Esophagus muscularis mucosa (tissue), 4 donors: ENCODE data around the gene RALGAPA1.

Source experiments
- EP300 ChIP-seq: sonication (generic); formaldehyde crosslinking; IDR thresholded peaks from one replicate; pipeline ENCODE4 v1.6.1; 2017; ENCODE audit warnings: antibody characterized with exemption
- POLR2A ChIP-seq: fragments of 450-650 bp; IDR thresholded peaks from one replicate; pipeline ENCODE4 v1.6.1; 2017; ENCODE audit warnings: antibody characterized with exemption, moderate library complexity, mild to moderate bottlenecking, low read depth
- POLR2AphosphoS5 ChIP-seq, 2 donors: sonication (generic); formaldehyde crosslinking; IDR thresholded peaks; one replicate each; pipeline ENCODE4 v1.6.1; 2017; ENCODE audit warnings: antibody characterized with exemption in 2 of 2
- TF ChIP-seq, protein P1 (sequence below), 3 experiments: fragments of 200-600 bp in 2 of 3; fragments of 450-650 bp in 1 of 3; sonication (generic) in 2 of 3; IDR thresholded peaks; one replicate each; pipeline ENCODE4 v1.5.1; 2017 to 2019; ENCODE audit warnings: antibody characterized with exemption in 3 of 3, mild to moderate bottlenecking in 2 of 3, moderate library complexity in 1 of 3

DNA sequence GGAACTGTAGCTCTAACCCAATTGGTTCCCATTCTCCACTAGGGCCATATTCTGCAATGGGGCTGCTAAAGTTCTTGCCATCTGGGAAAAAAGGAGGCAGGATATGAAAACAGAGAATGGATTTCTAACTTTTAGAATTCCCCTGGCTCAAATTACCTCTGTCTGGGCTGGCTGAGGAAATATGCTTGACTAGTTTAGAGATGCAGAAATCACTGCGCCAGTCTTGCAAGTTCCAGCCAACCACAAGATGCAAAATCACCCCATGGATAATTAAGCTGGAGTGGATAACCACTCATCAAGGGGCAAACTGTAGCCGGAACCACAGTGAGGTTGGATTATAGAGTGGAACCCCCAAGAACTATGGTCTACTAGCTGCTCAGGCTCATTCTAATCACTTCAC lies 126.3 kb downstream of the RALGAPA1 start:
- TF ChIP-seq POLR2A, result no peak
- TF ChIP-seq, protein P1, sequence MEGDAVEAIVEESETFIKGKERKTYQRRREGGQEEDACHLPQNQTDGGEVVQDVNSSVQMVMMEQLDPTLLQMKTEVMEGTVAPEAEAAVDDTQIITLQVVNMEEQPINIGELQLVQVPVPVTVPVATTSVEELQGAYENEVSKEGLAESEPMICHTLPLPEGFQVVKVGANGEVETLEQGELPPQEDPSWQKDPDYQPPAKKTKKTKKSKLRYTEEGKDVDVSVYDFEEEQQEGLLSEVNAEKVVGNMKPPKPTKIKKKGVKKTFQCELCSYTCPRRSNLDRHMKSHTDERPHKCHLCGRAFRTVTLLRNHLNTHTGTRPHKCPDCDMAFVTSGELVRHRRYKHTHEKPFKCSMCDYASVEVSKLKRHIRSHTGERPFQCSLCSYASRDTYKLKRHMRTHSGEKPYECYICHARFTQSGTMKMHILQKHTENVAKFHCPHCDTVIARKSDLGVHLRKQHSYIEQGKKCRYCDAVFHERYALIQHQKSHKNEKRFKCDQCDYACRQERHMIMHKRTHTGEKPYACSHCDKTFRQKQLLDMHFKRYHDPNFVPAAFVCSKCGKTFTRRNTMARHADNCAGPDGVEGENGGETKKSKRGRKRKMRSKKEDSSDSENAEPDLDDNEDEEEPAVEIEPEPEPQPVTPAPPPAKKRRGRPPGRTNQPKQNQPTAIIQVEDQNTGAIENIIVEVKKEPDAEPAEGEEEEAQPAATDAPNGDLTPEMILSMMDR (IDR thresholded peaks at IDR 0.05), result no peak
- TF ChIP-seq EP300, result no peak
- no peak for TF ChIP-seq POLR2AphosphoS5 (IDR thresholded peaks at IDR 0.05)
